DMS114 treated with DMSO at 0.1 percent for 48 hours (cell line): ENCODE data around the gene UBASH3B.

Experiments used
- DNase-seq: peaks from one replicate; lab custom pipeline; 2025; ENCODE audit not compliant: unreplicated experiment; lab: John Stamatoyannopoulos, UW

Gene UBASH3B

DNA sequence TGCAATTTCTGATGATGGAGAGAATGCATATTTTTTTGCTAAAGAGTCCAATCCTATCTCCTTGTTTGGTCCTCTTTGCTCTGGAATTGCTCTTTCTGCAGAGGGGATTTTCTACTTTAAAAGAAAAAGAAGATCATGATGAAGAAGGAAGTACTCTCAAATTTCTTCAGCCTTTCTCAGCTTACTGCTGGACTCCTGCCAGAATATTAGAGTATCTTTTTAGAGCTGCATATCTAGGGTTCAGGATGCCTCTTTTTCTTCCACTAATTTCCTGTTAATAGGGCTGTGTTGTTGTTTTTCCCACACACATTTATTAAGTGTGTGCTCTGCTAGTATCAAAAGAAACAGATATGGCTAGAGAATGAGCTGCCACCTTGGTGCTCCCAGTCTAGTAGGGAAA, 18.2 kb downstream of the UBASH3B start:
- DNase-seq = no peak

DNA sequence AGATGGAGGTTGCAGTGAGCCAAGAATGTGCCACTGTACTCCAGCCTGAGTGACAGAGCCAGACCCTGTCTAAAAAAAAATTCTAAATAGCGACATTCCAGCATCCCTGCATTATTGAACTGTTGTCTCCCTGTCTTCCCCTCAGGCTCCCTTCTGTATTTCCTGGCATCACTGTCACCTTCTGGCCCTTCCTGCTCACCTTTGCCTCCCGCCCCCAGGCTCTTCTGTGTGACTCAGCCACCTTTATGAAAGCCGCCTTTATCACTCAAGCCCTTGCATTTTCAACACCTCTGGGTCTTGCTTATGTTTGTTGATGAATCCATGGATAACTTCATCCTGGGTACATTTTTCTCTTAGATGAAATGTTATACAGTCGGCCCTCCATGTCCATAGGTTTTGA, 21.1 kb downstream of the UBASH3B start:
- no peak for DNase-seq

DNA sequence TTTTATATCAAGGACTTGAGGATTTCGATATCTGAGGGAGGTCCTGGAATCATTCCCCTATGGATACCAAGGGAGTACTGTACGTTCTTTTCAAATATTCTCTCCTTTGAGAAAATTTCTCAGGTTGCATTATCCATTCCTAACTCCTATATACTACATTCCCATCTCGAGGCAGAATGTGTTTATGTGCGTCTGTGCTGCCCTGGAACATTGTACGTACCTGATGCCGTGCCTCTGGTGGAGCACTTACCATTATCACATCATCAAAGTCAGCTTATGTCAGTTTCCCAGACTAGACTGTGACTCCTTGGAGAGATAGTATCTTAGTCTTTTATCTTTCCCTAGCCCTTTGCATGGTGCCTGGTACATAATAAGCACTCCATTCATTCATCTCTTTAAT, 21.7 kb downstream of the UBASH3B start:
- DNase-seq = no peak

GRCh38 chr11:122678406-122678805, 22.9 kb downstream of the UBASH3B start:
- DNase-seq = no peak

DNA sequence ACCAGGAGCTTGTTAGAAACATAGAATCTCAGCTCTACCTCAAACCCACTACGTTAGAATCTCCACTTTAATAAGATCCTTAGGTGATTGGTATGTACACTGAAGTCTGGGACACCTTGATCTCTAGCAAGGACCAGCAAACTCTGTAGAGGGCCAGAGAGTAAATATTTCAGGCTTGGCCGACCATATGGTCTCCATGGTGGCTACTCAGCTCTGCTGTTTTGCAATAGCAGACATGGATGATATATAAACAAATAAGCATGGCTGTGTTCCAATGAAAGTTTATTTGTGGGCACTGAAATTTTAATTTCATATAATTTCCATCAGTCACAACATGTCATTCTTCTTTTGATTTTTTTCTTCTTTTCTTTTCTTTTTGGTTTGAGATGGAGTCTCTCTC, 23.9 kb downstream of the UBASH3B start:
- no peak for DNase-seq

GRCh38 chr11:122681070-122681469, 25.5 kb downstream of the UBASH3B start:
- DNase-seq = no peak

DNA sequence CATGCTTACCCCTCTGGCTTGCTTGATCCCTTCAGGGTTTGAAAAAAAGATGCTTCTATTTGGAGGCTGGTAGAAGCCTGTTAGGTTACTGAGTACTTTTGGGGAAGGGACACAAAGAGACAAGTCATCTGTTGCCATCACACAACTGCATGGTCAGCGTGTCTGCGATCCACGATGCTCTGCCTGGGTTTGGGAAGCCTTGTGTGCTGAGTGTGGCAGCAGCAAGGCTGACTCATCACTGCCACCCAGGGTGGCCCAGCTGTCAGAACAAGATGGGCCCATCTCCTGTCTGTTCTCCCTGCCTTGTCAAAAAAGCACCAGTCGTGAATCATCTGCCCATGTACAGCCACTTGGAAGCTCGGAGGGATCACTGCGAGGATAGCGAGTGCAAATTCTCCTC, 26.2 kb downstream of the UBASH3B start:
- DNase-seq = no peak

- no peak for DNase-seq
These were observed 26.9 kb downstream of the UBASH3B start for GRCh38 chr11:122682464-122682863.

GRCh38 chr11:122685041-122685440, 29.5 kb downstream of the UBASH3B start:
- DNase-seq = no peak

GRCh38 chr11:122686111-122686510, 30.6 kb downstream of the UBASH3B start:
- no peak for DNase-seq

DNA sequence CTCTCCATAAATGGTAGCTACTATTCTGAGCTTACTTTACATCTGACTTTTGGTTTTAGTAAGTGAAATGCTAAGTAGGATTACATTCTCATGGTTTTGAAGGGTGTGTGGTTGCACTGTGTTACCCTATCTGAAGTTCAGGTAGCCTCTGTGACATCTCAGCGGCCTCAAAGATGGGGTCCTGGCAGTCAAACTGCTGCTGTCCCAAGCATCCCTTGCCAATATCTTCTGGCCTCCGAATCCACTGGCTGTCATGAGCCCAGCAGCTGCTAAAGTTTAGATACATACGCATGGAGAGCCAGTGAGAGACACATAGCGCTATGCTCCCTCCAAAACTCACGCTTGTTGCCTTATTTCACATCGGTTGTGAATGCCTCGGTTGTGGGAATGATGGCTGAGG, 34.9 kb downstream of the UBASH3B start:
- no peak for DNase-seq

DNA sequence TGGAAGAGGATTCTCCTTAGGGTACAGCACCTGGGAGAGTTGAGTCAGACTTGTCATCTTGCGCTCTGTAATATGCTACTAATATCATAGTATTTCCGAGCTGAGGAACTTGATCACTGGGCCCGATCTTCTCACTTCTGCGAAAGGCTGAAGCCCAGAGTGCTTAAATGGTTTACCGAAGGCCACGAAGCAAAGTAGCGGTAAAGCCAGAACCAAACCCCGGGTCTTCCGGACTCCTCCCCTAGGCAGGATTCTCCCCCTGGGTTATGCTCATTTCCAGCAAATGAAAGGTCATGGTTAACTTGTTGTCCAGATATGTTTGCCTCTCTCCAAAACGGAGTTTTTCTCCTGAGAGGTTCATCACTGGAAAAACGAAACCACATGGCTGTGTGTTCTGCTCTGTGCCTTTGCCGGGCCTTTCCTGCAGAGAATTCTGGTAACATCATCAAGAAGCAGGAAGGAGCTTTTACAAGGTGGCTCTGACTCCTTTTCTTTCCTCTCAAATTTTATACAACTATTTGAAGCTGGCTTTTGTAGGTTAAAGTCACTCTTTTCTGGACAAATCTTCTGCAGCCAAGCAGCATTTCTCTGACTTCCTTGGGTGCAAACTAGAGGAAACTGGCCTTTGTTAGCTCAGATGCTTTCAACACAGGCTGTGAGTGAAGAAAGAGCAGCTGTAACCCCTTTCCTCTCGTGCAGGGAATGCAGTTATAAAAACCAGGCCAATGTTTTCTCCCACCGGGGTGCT, 35.5 kb downstream of the UBASH3B start:
- no peak for DNase-seq

DNA sequence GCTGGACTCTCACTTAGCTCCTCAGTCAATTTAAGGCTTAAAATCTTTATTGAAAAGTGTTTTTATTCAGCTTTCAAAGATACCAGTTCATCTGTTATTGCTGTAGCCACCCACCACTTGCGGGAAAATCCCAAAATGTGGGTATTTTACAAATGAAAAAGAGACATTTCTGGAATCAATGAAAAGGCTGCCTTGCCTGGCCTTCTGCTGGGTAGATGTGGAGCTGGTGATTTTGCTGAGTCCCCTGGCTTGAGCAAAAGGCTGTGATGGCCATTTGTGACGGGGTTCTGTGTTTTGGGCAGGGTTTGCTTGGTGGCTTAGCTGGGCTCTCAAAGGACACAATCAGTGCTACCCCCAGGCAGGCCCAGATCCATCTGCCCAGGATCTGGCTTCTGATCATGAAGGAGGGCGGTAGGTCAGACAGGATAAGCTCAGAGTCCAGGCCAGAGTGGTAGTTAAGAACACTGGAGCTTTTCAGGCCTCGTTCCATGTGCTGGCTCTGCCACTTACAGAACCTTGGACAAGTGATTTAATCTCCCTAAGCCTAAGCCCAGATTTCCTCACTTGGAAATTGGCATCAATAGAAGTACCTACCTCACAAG, 36.1 kb downstream of the UBASH3B start:
- no peak for DNase-seq

DNA sequence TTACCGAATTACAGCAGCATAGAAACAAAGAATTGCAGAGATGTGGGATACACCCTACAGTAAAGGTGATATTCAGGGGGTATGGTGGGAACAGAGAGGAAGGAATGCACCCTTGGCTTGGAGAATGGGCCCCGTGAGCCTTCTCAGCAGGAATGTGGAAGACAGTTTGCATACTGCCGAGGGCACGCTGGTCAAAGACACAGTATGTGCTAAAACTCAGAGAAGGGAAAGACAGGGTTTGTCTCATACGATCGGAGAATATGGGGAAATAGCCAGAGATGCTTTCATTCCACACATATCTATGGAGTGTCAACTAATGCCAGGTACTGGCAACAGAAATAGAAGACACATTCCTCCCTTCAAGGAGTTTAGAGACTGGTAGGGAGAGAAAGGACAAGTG, 36.9 kb downstream of the UBASH3B start:
- DNase-seq = no peak

DNA sequence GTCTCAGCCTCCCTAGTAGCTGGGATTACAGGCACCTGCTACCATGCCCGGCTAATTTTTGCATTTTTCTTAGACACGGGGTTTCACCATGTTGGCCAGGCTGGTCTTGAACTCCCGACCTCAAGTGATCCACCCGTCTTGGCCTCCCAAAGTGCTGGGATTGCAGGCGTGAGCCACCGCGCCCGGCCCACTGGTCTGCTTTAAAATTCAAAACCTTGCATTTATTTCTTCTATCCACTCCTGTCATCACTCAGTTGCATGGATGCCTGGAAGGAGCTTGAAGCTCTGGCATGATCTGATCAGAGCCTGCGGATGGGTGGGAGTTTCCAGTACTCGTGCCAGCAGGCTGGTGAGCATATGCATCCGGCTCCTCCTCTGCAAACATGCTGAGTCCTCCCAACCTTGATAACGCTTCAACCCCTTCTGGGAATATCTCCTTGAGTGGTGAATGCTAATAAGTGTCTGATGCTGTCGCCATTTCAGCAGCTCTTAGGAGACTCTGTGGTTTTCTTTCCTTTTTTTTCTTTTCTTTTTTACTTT, 39.6 kb downstream of the UBASH3B start:
- no peak for DNase-seq

DNA sequence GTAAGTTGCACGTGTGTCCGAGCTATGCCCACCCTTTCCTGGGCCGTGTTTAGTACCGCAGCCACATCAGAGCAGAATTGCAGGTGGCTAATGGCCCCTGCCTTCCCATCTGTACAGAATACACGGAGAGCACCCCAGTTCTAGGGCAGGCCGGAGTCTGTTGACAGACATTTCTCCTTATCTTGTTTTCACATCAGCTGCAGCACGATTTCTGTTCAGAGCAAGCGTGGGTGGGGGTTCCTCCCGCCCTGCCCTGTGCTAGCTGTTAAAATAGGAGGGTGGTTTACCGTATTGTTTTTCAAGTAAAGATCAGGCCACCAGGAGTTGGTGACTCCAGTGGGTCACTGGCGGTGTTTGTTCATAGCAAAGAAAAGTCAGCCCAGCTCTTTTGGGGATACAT, 41.1 kb downstream of the UBASH3B start:
- no peak for DNase-seq

GRCh38 chr11:122697636-122698167, 42.2 kb downstream of the UBASH3B start:
- no peak for DNase-seq

- no peak for DNase-seq
These were observed 42.9 kb downstream of the UBASH3B start for GRCh38 chr11:122698392-122698791.

- no peak for DNase-seq
These were observed 45.1 kb downstream of the UBASH3B start for GRCh38 chr11:122700666-122701065.

- no peak for DNase-seq
These were observed 45.6 kb downstream of the UBASH3B start for GRCh38 chr11:122701143-122701542.

GRCh38 chr11:122703541-122704272, 48.2 kb downstream of the UBASH3B start:
- DNase-seq = no peak

GRCh38 chr11:122705396-122705795, 49.9 kb downstream of the UBASH3B start:
- no peak for DNase-seq
